ENCODE data around the gene AQP5. TPM values are rescaled to one million over a fixed set of nuclear protein-coding genes. Genes with fewer than 3 reads are reported as not detected.
A peak's percentile ranks its signal among the peaks of the same experiment; 100 is the strongest.

The AQP5 gene
- total RNA-seq, 1 experiment from 2014 or later: not detected

GRCh38 chr12:49942512-49942893 lies 19.2 kb upstream of the AQP5 start:
- no peaks in the 10 kb centered on the region for H3F3A ChIP-seq (ENCODE audit: low read length, unreplicated experiment)
- no peak overlapping the region for H3K9ac ChIP-seq (ENCODE audit: low read length)
- H3K27me3 ChIP-seq (ENCODE audit: low read length): no peaks in the 10 kb centered on the region
- ChIA-PET CTCF (no interaction called here), POLR2A (ENCODE audit: unreplicated experiment) (no interaction called here)
- TF ChIP-seq CTCF (conservative IDR thresholded peaks at IDR 0.05; ENCODE audit: low read depth, low read length) (no peak), EZH2phosphoT487 (IDR thresholded peaks at IDR 0.05; ENCODE audit: borderline replicate concordance, low read length) (no peak), EZH2 (IDR thresholded peaks at IDR 0.05; ENCODE audit: low read length, unreplicated experiment) (no peak)
- H3K9me2 ChIP-seq (replicated peaks; ENCODE audit: low read length): no peaks in the 10 kb centered on the region
- DNase-seq: no peak
- no peaks in the 10 kb centered on the region for H4K20me1 ChIP-seq (ENCODE audit: low read length)
- peak overlapping the region; percentile 6; the same call in 1 of the 2 replicates for H3K4me2 ChIP-seq (ENCODE audit: low read length)
- no peak overlapping the region for H3K27ac ChIP-seq (ENCODE audit: low read length)
- H3K4me1 ChIP-seq (ENCODE audit: insufficient read depth, low read length): peaks cover 19% of the 10 kb centered on the region
- H3K4me3 ChIP-seq (ENCODE audit: low read length): no peak overlapping the region
- intact Hi-C loops (cut with micrococcal nuclease): no loop called here
- H3K79me2 ChIP-seq (ENCODE audit: low read length): no peaks in the 10 kb centered on the region
- no TSS peak for BruUV-seq (replicated peaks)
- no peaks in the 10 kb centered on the region for H3K36me3 ChIP-seq (ENCODE audit: low read depth, low read length)
- no peak for ATAC-seq
- H3K9me3 ChIP-seq (ENCODE audit: low read length): no peaks in the 10 kb centered on the region
- 0 out of 2 replicates have a peak overlapping the region, but pooled peaks have one; percentile 33 for H2AFZ ChIP-seq (ENCODE audit: low read length)

- BruUV-seq (replicated peaks): no TSS peak
- no peak overlapping the region for H3K27ac ChIP-seq (ENCODE audit: low read length)
- H3K9me3 ChIP-seq (ENCODE audit: low read length): no peaks in the 10 kb centered on the region
- H3K9ac ChIP-seq (ENCODE audit: low read length): no peak overlapping the region
- no peaks in the 10 kb centered on the region for H4K20me1 ChIP-seq (ENCODE audit: low read length)
- TF ChIP-seq EZH2 (IDR thresholded peaks at IDR 0.05; ENCODE audit: low read length, unreplicated experiment) (no peak), EZH2phosphoT487 (IDR thresholded peaks at IDR 0.05; ENCODE audit: borderline replicate concordance, low read length) (no peak), CTCF (conservative IDR thresholded peaks at IDR 0.05; ENCODE audit: low read depth, low read length) (no peak)
- intact Hi-C loops (cut with micrococcal nuclease): no loop called here
- no peaks in the 10 kb centered on the region for H3K27me3 ChIP-seq (ENCODE audit: low read length)
- no peaks in the 10 kb centered on the region for H3K79me2 ChIP-seq (ENCODE audit: low read length)
- peak overlapping the region; percentile 6; the same call in 1 of the 2 replicates for H3K4me2 ChIP-seq (ENCODE audit: low read length)
- peaks cover 19% of the 10 kb centered on the region for H3K4me1 ChIP-seq (ENCODE audit: insufficient read depth, low read length)
- ATAC-seq (peak; percentile 84), DNase-seq (peak; percentile 48)
- H3F3A ChIP-seq (ENCODE audit: low read length, unreplicated experiment): no peaks in the 10 kb centered on the region
- no peaks in the 10 kb centered on the region for H3K36me3 ChIP-seq (ENCODE audit: low read depth, low read length)
- no peak overlapping the region for H3K4me3 ChIP-seq (ENCODE audit: low read length)
- ChIA-PET POLR2A (ENCODE audit: unreplicated experiment) (no interaction called here), CTCF (no interaction called here)
- H3K9me2 ChIP-seq (replicated peaks; ENCODE audit: low read length): no peaks in the 10 kb centered on the region
- H2AFZ ChIP-seq (ENCODE audit: low read length): peak overlapping the region; percentile 33; the same call in 1 of the 2 replicates
Measured at GRCh38 chr12:49942921-49943624, 18.6 kb upstream of the AQP5 start.

GRCh38 chr12:49943625-49943960 lies 18.1 kb upstream of the AQP5 start:
- ChIA-PET POLR2A (ENCODE audit: unreplicated experiment) (no interaction called here), CTCF (no interaction called here)
- BruUV-seq (replicated peaks): no TSS peak
- Histone ChIP-seq H3K9me3 (ENCODE audit: low read length) (no peaks in the 10 kb centered on the region), H3K4me2 (ENCODE audit: low read length) (no peak overlapping the region), H3F3A (ENCODE audit: low read length, unreplicated experiment) (no peaks in the 10 kb centered on the region), H3K4me1 (ENCODE audit: insufficient read depth, low read length) (peaks cover 19% of the 10 kb centered on the region), H3K27ac (ENCODE audit: low read length) (no peak overlapping the region), H3K27me3 (ENCODE audit: low read length) (no peaks in the 10 kb centered on the region), H3K36me3 (ENCODE audit: low read depth, low read length) (no peaks in the 10 kb centered on the region), H3K9me2 (replicated peaks; ENCODE audit: low read length) (no peaks in the 10 kb centered on the region), H4K20me1 (ENCODE audit: low read length) (no peaks in the 10 kb centered on the region), H3K4me3 (ENCODE audit: low read length) (no peak overlapping the region), H3K79me2 (ENCODE audit: low read length) (no peaks in the 10 kb centered on the region), H2AFZ (ENCODE audit: low read length) (no peak overlapping the region), H3K9ac (ENCODE audit: low read length) (no peak overlapping the region)
- no peak for TF ChIP-seq EZH2phosphoT487 (IDR thresholded peaks at IDR 0.05; ENCODE audit: borderline replicate concordance, low read length)
- TF ChIP-seq EZH2 (IDR thresholded peaks at IDR 0.05; ENCODE audit: low read length, unreplicated experiment): no peak
- TF ChIP-seq CTCF (conservative IDR thresholded peaks at IDR 0.05; ENCODE audit: low read depth, low read length): no peak
- intact Hi-C loops (cut with micrococcal nuclease): no loop called here
- DNase-seq (no peak), ATAC-seq (no peak)
